22Rv1 (cell line): ENCODE results near the gene VSIG10.

Experiments
- CTCF ChIP-seq: fragments of 450-650 bp; IDR thresholded peaks from 2 replicates; pipeline ENCODE4 v1.5.1; 2017; ENCODE audit warnings: mild to moderate bottlenecking
- ZFX ChIP-seq: fragments of 450-650 bp; IDR thresholded peaks from 2 replicates; pipeline ENCODE4 v1.6.1; 2017; ENCODE audit warnings: antibody characterized with exemption, borderline replicate concordance

- TF ChIP-seq CTCF (no peak), ZFX (no peak)
These were observed 5.3 kb upstream of the VSIG10 start for GRCh38 chr12:118109088-118109487.
